ENCODE data around the gene DIAPH3. TPM values are rescaled to one million over a fixed set of nuclear protein-coding genes. Genes with fewer than 3 reads are reported as not detected.

The DIAPH3 gene
- total RNA-seq, 4 donors from 2014 or later = 0.10 to 0.67 TPM; not detected in 2

DNA sequence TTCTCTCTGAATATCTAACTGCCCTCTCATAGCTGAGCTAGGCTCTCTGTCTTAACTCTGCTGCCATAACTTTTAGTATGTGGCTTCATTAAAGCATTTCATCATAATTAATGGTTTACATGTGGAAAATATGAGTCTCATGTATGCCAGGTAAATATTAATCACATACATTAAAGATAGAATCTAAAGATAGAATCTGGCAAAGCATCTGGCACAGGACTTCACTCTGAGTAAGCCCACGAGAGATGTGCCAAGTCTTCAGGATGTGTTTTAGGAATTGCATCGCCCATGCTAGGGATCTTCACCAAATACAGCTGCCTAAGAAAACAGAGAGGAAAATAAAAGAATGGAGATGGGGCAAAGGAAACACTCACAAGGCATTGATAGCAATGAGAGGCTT is 285.8 kb downstream of the DIAPH3 start:
- Histone ChIP-seq H3K27me3 (no peaks in the 10 kb centered on the region), H3K4me1 (no peaks in the 10 kb centered on the region), H3K9me3 (no peaks in the 10 kb centered on the region), H3K36me3 (no peaks in the 10 kb centered on the region), H3K4me3 (replicated peaks in 1 of 3) (no peak overlapping the region), H3K27ac (no peak overlapping the region)
- DNase-seq = no peak
- intact Hi-C loops (cut with DNase I) = no loop called here
- TF ChIP-seq POLR2A (IDR thresholded peaks at IDR 0.05) = no peak
- no peak for TF ChIP-seq CTCF (IDR thresholded peaks at IDR 0.05)
- WGBS, 2 donors = 84 to 93% methylated on average over 2 of the region's 2 CpGs

DNA sequence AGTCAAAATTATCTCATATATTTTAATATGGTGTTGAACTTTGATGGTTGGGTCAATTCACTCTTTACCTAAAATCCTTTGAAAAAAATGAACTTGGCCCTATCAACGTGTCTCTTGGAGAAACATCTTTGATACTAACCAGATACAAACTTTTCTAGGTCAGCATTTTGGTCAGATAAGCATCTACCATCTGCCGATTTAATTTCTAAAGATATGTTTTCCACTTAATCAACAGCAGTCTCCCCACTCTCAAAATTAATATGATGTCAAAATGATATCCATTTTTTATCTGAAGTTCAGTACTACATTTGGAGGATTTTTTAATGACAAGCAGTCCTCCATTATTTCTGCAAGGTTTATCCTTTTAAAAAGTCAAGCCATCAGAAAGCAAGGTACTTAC is 288.8 kb downstream of the DIAPH3 start:
- Histone ChIP-seq H3K36me3 (no peaks in the 10 kb centered on the region), H3K4me1 (no peaks in the 10 kb centered on the region), H3K27ac (no peak overlapping the region), H3K27me3 (no peaks in the 10 kb centered on the region), H3K9me3 (no peaks in the 10 kb centered on the region), H3K4me3 (replicated peaks in 1 of 3) (no peak overlapping the region)
- TF ChIP-seq CTCF (IDR thresholded peaks at IDR 0.05) (no peak), POLR2A (IDR thresholded peaks at IDR 0.05) (no peak)
- intact Hi-C loops (cut with DNase I) = no loop called here
- 88% methylated on average over 2 of the region's 2 CpGs for WGBS, 2 donors
- no peak for DNase-seq

DNA sequence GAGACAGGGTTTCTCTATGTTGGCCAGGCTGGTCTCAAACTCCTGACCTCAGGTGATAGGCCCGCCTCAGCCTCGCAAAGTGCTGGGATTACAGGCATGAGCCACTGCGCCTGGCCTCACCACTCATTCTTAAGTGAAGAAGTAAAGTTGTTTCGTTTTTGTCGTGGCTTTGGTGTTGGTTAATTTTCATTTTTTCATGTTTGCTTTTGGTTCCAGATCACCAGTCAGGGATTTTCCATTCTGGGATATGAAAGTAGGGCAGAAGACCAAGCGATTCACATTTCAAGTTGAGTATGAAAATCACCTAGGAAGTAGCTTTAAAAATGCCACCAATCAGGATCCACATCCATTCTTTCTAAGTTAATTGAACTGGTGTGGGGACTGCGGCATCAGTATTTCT is 289.9 kb downstream of the DIAPH3 start:
- WGBS, 2 donors = 95 to 96% methylated on average over 7 of the region's 7 CpGs
- Histone ChIP-seq H3K36me3 (no peaks in the 10 kb centered on the region), H3K9me3 (no peaks in the 10 kb centered on the region), H3K4me1 (no peaks in the 10 kb centered on the region), H3K27ac (no peak overlapping the region), H3K27me3 (no peaks in the 10 kb centered on the region), H3K4me3 (replicated peaks in 1 of 3) (no peak overlapping the region)
- no peak for DNase-seq
- intact Hi-C loops (cut with DNase I) = no loop called here
- TF ChIP-seq CTCF (IDR thresholded peaks at IDR 0.05) (no peak), POLR2A (IDR thresholded peaks at IDR 0.05) (no peak)

DNA sequence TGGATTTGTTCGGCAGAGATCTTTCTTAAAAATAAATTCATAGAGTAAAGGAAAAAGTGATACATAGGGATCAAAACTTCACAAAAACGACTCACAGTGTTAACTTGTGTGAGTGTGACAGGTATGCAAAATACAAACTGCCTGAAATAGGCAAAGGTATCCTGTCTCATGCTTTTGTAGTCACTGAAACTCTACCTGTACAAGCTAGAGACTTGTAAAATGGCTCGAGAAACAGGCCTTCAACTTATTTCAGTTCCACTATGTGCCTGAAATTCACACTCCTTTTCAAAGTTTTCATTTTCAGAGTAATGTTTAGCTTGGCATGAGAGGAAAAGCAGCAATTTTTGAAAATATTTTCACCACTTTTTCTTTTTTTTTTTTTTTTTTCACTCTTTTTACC is 290.4 kb downstream of the DIAPH3 start:
- WGBS, 2 donors = 82 to 83% methylated on average over 3 of the region's 3 CpGs
- Histone ChIP-seq H3K4me3 (replicated peaks in 1 of 3) (no peak overlapping the region), H3K27ac (no peak overlapping the region), H3K27me3 (no peaks in the 10 kb centered on the region), H3K9me3 (no peaks in the 10 kb centered on the region), H3K36me3 (no peaks in the 10 kb centered on the region), H3K4me1 (no peaks in the 10 kb centered on the region)
- TF ChIP-seq POLR2A (IDR thresholded peaks at IDR 0.05) = no peak
- TF ChIP-seq CTCF (IDR thresholded peaks at IDR 0.05) = no peak
- intact Hi-C loops (cut with DNase I) = no loop called here
- DNase-seq = no peak

DNA sequence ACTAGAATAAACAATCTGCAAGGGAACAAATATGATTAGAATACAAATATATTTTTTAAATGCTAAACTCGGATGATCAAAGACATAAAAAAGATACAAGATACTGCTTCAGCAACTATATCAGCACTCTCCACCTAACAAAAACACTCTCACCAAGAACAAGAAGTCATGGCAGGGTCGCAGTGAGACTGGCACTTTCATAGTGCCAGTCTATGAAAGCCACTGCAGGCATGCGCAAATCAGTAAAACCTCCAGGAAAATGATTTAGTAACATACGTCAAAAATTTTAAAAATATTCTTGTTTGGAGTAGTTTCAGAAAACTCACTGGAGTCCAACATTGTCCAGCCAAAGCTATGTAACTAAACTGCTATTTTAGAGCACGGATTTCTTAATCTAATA is 295.9 kb downstream of the DIAPH3 start:
- no peaks in the 10 kb centered on the region for H3K9me3 ChIP-seq
- no peak overlapping the region for H3K27ac ChIP-seq
- no peaks in the 10 kb centered on the region for H3K4me1 ChIP-seq
- DNase-seq = no peak
- WGBS, 2 donors = 74 to 78% methylated on average over 5 of the region's 5 CpGs
- intact Hi-C loops (cut with DNase I) = no loop called here
- H3K36me3 ChIP-seq = no peaks in the 10 kb centered on the region
- no peaks in the 10 kb centered on the region for H3K27me3 ChIP-seq
- TF ChIP-seq CTCF (IDR thresholded peaks at IDR 0.05) (no peak), POLR2A (IDR thresholded peaks at IDR 0.05) (no peak)
- no peak overlapping the region for H3K4me3 ChIP-seq (replicated peaks in 1 of 3)
